Progenitor cell of endocrine pancreas (in vitro differentiated cells): Measurements from ENCODE around the gene STARD10. TPM values are rescaled to one million over a fixed set of nuclear protein-coding genes. Genes with fewer than 3 reads are reported as not detected.

Experiments used
- DNase-seq: peaks from one replicate; pipeline ENCODE4 v3.0.0; 2021; ENCODE audit warnings: low spot score; ENCODE audit not compliant: unreplicated experiment
- H3K27ac Mint-ChIP-seq: 2 replicates; pipeline ENCODE4 v1.8.0; 2021; ENCODE audit warnings: mild to moderate bottlenecking, moderate library complexity, mixed read lengths
- H3K27me3 Mint-ChIP-seq: 2 replicates; pipeline ENCODE4 v1.8.0; 2021; ENCODE audit warnings: mixed read lengths
- H3K36me3 Mint-ChIP-seq: 2 replicates; pipeline ENCODE4 v1.8.0; 2022; ENCODE audit warnings: mixed read lengths; ENCODE audit not compliant: insufficient read depth
- H3K4me1 Mint-ChIP-seq: 2 replicates; pipeline ENCODE4 v1.8.0; 2021; ENCODE audit warnings: low read depth, mixed read lengths
- H3K4me3 Mint-ChIP-seq: 2 replicates; pipeline ENCODE4 v1.8.0; 2021; ENCODE audit warnings: low read depth, mild to moderate bottlenecking, moderate library complexity, mixed read lengths
- H3K9me3 Mint-ChIP-seq: 2 replicates; pipeline ENCODE4 v1.8.0; 2021; ENCODE audit warnings: low read depth, mixed read lengths
- microRNA-seq: library from miRNA; unstranded; fragments of <30 nt; microRNA quantifications from one replicate; pipeline ENCODE4 v1.1.0, GENCODE V29; 2020; ENCODE audit warnings: borderline number of aligned reads; ENCODE audit not compliant: unreplicated experiment
- total RNA-seq: library from RNA; stranded (reverse); gene quantifications from 2 replicates; pipeline ENCODE4 v1.2.1, GENCODE V29; 2021
- TF ChIP-seq, protein P1 (sequence below): fragments of 200-600 bp; sonication (generic); IDR thresholded peaks from one replicate; pipeline ENCODE4 v1.5.0; 2021; ENCODE audit warnings: antibody characterized with exemption, mild to moderate bottlenecking; ENCODE audit not compliant: unreplicated experiment

Gene STARD10
- total RNA-seq, 1 donor from 2014 or later: 212 TPM

DNA sequence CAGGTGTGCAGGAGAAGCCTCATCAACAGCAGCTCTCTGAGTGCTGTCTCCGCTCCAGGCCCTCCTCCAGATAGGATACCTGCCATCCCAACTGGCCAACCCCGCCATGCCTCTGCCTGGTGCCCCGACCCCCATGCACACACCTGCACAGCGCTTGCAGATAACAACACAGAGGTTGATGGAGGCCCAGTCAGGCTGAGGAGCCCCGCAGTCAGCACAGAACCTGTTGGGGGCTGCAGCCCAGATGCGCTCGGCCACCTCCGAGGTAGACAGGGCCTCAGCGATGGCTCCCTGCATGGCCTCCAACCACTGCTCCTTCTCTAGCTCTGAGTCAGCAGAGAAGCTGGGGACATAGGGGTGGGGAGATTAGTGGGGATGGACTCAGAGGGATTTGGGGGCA lies 86.8 kb downstream of the STARD10 start:
- no peaks in the 10 kb centered on the region for H3K4me1 Mint-ChIP-seq
- no peaks in the 10 kb centered on the region for H3K9me3 Mint-ChIP-seq
- DNase-seq: no peak
- no peak overlapping the region for H3K4me3 Mint-ChIP-seq
- H3K36me3 Mint-ChIP-seq: peaks cover 19% of the 10 kb centered on the region
- no peak overlapping the region for H3K27ac Mint-ChIP-seq
- TF ChIP-seq, protein P1, sequence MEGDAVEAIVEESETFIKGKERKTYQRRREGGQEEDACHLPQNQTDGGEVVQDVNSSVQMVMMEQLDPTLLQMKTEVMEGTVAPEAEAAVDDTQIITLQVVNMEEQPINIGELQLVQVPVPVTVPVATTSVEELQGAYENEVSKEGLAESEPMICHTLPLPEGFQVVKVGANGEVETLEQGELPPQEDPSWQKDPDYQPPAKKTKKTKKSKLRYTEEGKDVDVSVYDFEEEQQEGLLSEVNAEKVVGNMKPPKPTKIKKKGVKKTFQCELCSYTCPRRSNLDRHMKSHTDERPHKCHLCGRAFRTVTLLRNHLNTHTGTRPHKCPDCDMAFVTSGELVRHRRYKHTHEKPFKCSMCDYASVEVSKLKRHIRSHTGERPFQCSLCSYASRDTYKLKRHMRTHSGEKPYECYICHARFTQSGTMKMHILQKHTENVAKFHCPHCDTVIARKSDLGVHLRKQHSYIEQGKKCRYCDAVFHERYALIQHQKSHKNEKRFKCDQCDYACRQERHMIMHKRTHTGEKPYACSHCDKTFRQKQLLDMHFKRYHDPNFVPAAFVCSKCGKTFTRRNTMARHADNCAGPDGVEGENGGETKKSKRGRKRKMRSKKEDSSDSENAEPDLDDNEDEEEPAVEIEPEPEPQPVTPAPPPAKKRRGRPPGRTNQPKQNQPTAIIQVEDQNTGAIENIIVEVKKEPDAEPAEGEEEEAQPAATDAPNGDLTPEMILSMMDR: no peak
- H3K27me3 Mint-ChIP-seq: no peaks in the 10 kb centered on the region

DNA sequence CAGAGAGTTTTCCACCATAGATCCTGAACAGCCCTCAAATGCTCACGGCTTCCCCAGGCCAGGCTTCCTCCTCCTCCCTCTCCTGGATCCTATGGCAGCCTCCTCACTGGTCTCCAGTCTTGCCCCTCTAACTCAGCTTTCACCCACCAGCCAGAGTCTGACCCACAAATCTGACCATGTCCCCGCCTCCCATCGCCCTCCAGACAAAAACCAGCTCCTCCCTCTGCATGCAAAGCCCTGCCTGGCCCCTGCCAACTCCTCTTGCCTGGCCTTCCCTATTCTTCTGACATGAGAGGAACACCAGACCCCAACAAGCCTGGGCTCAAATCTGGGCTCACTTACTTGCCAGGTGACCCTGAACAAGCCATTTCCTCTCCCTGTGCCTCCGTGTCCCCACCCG lies 87.3 kb downstream of the STARD10 start:
- H3K4me3 Mint-ChIP-seq: no peak overlapping the region
- H3K27ac Mint-ChIP-seq: peak overlapping the region; percentile 85

DNA sequence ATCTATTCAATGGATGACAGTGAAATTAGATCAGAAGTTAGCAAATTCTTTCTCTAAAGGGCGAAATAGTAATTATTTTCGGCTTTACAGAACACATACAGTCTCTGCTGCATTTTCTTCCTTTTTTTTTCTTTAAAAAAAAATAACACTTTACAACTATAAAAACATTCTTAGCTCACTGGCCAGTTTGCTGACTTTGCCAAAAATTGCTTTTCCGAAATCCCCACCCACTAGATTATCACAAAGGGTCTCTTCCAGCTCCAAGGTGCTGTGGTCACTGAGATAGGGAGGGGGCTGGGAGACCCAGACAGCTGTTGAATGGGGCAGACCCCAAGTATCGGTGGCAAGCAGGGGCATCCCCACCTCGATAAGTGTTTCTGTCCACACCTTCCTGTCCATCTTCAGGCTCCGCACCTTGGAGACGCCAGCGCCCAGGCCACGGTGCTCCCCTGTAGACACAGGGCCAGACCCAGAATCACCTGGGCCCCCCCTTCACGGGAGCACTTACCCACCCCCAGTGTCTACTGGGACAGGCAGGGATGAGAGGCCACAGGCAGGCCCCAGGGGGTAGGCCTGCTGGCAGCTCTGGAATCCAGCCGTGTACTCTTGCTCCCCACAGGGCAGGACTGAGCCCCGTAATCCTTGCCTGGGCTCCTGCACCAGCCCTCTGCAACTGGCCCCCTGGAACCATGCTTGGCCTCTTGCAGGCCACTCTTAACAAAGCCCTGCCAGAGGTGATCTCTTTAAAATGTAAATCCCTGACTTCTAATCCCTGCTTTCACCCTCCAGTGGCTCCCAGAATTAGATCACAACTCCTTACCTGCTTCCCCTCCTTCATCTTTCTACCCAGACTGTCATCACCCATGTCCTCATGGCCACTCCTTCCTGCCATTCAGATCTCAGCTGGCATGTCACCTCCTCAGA lies 88.1 kb downstream of the STARD10 start:
- H3K27ac Mint-ChIP-seq: no peak overlapping the region
- TF ChIP-seq, protein P1: no peak
- H3K9me3 Mint-ChIP-seq: no peaks in the 10 kb centered on the region
- H3K36me3 Mint-ChIP-seq: peaks cover 20% of the 10 kb centered on the region
- DNase-seq: no peak
- H3K4me3 Mint-ChIP-seq: no peak overlapping the region
- no peaks in the 10 kb centered on the region for H3K4me1 Mint-ChIP-seq
- no peaks in the 10 kb centered on the region for H3K27me3 Mint-ChIP-seq

More for the DNA sequence above, 87.3 kb downstream of the STARD10 start:
- H3K36me3 Mint-ChIP-seq: peaks cover 19% of the 10 kb centered on the region
- no peaks in the 10 kb centered on the region for H3K9me3 Mint-ChIP-seq
- H3K27me3 Mint-ChIP-seq: no peaks in the 10 kb centered on the region
- H3K4me1 Mint-ChIP-seq: no peaks in the 10 kb centered on the region
- DNase-seq: no peak
- TF ChIP-seq, protein P1: no peak

DNA sequence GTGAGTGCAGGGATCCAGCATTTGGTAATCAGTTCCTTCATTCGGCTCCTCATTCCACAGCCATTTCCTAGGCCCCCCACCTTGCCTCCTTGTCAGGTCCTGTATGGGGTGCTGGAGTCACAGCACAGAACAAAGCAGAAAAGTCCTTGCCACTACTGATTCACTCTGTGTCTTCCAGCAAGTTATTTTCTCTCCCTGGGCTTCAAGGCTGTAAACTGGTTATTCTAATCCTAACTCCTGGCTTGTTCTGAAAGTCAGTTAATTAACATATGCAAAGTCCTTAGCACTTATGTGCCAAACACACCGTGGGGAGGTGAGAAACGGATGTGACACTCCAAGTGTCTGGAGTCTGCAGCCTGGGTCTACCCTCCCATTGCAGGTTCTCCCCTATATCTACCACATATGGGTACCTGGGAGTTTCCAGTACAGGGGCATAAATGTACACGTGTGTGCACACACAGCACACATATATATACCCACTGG lies 89.0 kb downstream of the STARD10 start:
- no peak for DNase-seq
- H3K4me3 Mint-ChIP-seq: no peak overlapping the region
- no peak overlapping the region for H3K27ac Mint-ChIP-seq
- H3K36me3 Mint-ChIP-seq: peaks cover 22% of the 10 kb centered on the region
- TF ChIP-seq, protein P1: no peak
- H3K27me3 Mint-ChIP-seq: no peaks in the 10 kb centered on the region
- no peaks in the 10 kb centered on the region for H3K9me3 Mint-ChIP-seq
- no peaks in the 10 kb centered on the region for H3K4me1 Mint-ChIP-seq

Small RNA genes within 50 kb of the gene (microRNA-seq; reads per million reads assigned to microRNA genes)
- gene MIR4692: not detected

Other genes with a start within 250 kb of the STARD10 start
- 0.91 and 4.0 TPM in 2 replicates for gene PDE2A, start 119.6 kb downstream of the STARD10 start, total RNA-seq
- 83.4 and 86.7 TPM in 2 replicates for gene ARAP1, start 41.6 kb downstream of the STARD10 start, total RNA-seq
- 43.8 and 43.9 TPM in 2 replicates for gene ATG16L2, start 20.4 kb upstream of the STARD10 start, total RNA-seq